Uterus (tissue), 4 donors: Measurements from ENCODE around the gene KHDC1. TPM values are rescaled to one million over a fixed set of nuclear protein-coding genes. Genes with fewer than 3 reads are reported as not detected.

ENCODE experiments used
- DNase-seq, 2 donors: peaks; one replicate each; pipeline ENCODE4 v3.0.0-alpha.2; 2019 to 2020
- H3K27ac ChIP-seq, 2 donors: fragments of 200-600 bp; sonication (generic); 1 replicate in 1 of 2; 2 replicates in 1 of 2; pipeline ENCODE4 v1.5.1; 2016 to 2018
- H3K27me3 ChIP-seq, 2 donors: fragments of 200-600 bp; sonication (generic); one replicate each; pipeline ENCODE4 v1.5.1; 2018 to 2019; ENCODE audit warnings: control low read depth in 1 of 2
- H3K36me3 ChIP-seq, 2 donors: fragments of 200-600 bp; sonication (generic); one replicate each; pipeline ENCODE4 v1.5.1; 2019; ENCODE audit warnings: control low read depth in 1 of 2
- H3K4me1 ChIP-seq, 2 donors: fragments of 200-600 bp; sonication (generic); one replicate each; pipeline ENCODE4 v1.5.1; 2018 to 2019; ENCODE audit warnings: control low read depth in 1 of 2
- H3K4me3 ChIP-seq, 2 donors: fragments of 200-600 bp; sonication (generic); 1 replicate in 1 of 2; 2 replicates in 1 of 2; pipeline ENCODE4 v1.5.1; 2018 to 2019; ENCODE audit warnings: mild to moderate bottlenecking in 1 of 2
- H3K9me3 ChIP-seq, 2 donors: fragments of 200-600 bp; sonication (generic); one replicate each; pipeline ENCODE4 v1.5.1; 2019; ENCODE audit warnings: control low read depth in 1 of 2
- CTCF ChIP-seq, 4 experiments: fragments of 200-600 bp in 2 of 4; fragments of 450-650 bp in 2 of 4; sonication (generic) in 2 of 4; IDR thresholded peaks; one replicate each; pipeline ENCODE4 v1.5.1; 2016 to 2019; ENCODE audit warnings: antibody characterized with exemption in 4 of 4, mild to moderate bottlenecking in 2 of 4, moderate library complexity in 1 of 4
- POLR2A ChIP-seq, 2 donors: fragments of 450-650 bp; IDR thresholded peaks; one replicate each; pipeline ENCODE4 v1.6.1; 2016; ENCODE audit warnings: antibody characterized with exemption in 2 of 2, mild to moderate bottlenecking in 1 of 2, moderate library complexity in 1 of 2
- intact Hi-C: fragments of 100-400 bp; cut with DNase I; formaldehyde crosslinking; loops from one replicate; pipeline ENCODE4 v1.15.1; 2023; ENCODE audit warnings: low total_unique reads
- total RNA-seq, 4 donors: library from RNA; depleted of rRNA in 3 of 4; stranded (reverse); fragments of >200 nt in 3 of 4; gene quantifications; one replicate each; pipeline versions ENCODE4 v1.1.0 to v1.2.4, GENCODE V29; 2014 to 2023
- donor health status: DM: yes; HTN: yes; CAD: no.

Gene KHDC1
- total RNA-seq, 4 donors from 2014 or later: 1.0 to 4.8 (median 1.8) TPM; not detected in 1

- no peak for DNase-seq
- H3K4me3 ChIP-seq: no peak overlapping the region
- no peaks in the 10 kb centered on the region for H3K36me3 ChIP-seq
- no peaks in the 10 kb centered on the region for H3K9me3 ChIP-seq
- H3K4me1 ChIP-seq: no peaks in the 10 kb centered on the region
- H3K27ac ChIP-seq: no peak overlapping the region
- H3K27me3 ChIP-seq: no peaks in the 10 kb centered on the region
- intact Hi-C loops: no loop called here
- no peak for TF ChIP-seq POLR2A (IDR thresholded peaks at IDR 0.05)
- no peak for TF ChIP-seq CTCF (IDR thresholded peaks at IDR 0.05)
Measured at GRCh38 chr6:73302339-73302738, 39.3 kb upstream of the KHDC1 start.

GRCh38 chr6:73299151-73299971 lies 36.4 kb upstream of the KHDC1 start:
- Histone ChIP-seq H3K27me3 (no peaks in the 10 kb centered on the region), H3K4me1 (no peaks in the 10 kb centered on the region), H3K4me3 (no peak overlapping the region), H3K27ac (no peak overlapping the region), H3K9me3 (no peaks in the 10 kb centered on the region), H3K36me3 (no peaks in the 10 kb centered on the region)
- no peak for DNase-seq
- TF ChIP-seq CTCF (IDR thresholded peaks at IDR 0.05) (no peak), POLR2A (IDR thresholded peaks at IDR 0.05) (no peak)
- intact Hi-C loops: no loop called here

- TF ChIP-seq CTCF (IDR thresholded peaks at IDR 0.05) (no peak), POLR2A (IDR thresholded peaks at IDR 0.05) (no peak)
- no peaks in the 10 kb centered on the region for H3K4me1 ChIP-seq
Measured at GRCh38 chr6:73293331-73293730, 30.3 kb upstream of the KHDC1 start.

GRCh38 chr6:73290435-73290834 lies 27.4 kb upstream of the KHDC1 start:
- DNase-seq: no peak
- intact Hi-C loops: no loop called here
- no peak for TF ChIP-seq CTCF (IDR thresholded peaks at IDR 0.05)
- TF ChIP-seq POLR2A (IDR thresholded peaks at IDR 0.05): no peak
- no peaks in the 10 kb centered on the region for H3K9me3 ChIP-seq
- no peaks in the 10 kb centered on the region for H3K36me3 ChIP-seq
- H3K27me3 ChIP-seq: no peaks in the 10 kb centered on the region
- H3K4me3 ChIP-seq: no peak overlapping the region
- H3K4me1 ChIP-seq: no peaks in the 10 kb centered on the region
- H3K27ac ChIP-seq: no peak overlapping the region

More at GRCh38 chr6:73293331-73293730, 30.3 kb upstream of the KHDC1 start:
- Histone ChIP-seq H3K27me3 (no peaks in the 10 kb centered on the region), H3K27ac (no peak overlapping the region), H3K36me3 (no peaks in the 10 kb centered on the region), H3K9me3 (no peaks in the 10 kb centered on the region), H3K4me3 (no peak overlapping the region)
- intact Hi-C loops: no loop called here
- no peak for DNase-seq

GRCh38 chr6:73286752-73287151 lies 23.8 kb upstream of the KHDC1 start:
- TF ChIP-seq CTCF (IDR thresholded peaks at IDR 0.05) (no peak), POLR2A (IDR thresholded peaks at IDR 0.05) (no peak)
- Histone ChIP-seq H3K9me3 (no peaks in the 10 kb centered on the region), H3K4me3 (no peak overlapping the region), H3K27me3 (no peaks in the 10 kb centered on the region), H3K36me3 (no peaks in the 10 kb centered on the region), H3K4me1 (no peaks in the 10 kb centered on the region), H3K27ac (no peak overlapping the region)
- DNase-seq: no peak
- intact Hi-C loops: no loop called here
